ENCODE results near the gene ATP13A5. TPM values are rescaled to one million over a fixed set of nuclear protein-coding genes. Genes with fewer than 3 reads are reported as not detected.

The ATP13A5 gene
- total and polyA plus RNA-seq, 11 donors, result not detected

DNA sequence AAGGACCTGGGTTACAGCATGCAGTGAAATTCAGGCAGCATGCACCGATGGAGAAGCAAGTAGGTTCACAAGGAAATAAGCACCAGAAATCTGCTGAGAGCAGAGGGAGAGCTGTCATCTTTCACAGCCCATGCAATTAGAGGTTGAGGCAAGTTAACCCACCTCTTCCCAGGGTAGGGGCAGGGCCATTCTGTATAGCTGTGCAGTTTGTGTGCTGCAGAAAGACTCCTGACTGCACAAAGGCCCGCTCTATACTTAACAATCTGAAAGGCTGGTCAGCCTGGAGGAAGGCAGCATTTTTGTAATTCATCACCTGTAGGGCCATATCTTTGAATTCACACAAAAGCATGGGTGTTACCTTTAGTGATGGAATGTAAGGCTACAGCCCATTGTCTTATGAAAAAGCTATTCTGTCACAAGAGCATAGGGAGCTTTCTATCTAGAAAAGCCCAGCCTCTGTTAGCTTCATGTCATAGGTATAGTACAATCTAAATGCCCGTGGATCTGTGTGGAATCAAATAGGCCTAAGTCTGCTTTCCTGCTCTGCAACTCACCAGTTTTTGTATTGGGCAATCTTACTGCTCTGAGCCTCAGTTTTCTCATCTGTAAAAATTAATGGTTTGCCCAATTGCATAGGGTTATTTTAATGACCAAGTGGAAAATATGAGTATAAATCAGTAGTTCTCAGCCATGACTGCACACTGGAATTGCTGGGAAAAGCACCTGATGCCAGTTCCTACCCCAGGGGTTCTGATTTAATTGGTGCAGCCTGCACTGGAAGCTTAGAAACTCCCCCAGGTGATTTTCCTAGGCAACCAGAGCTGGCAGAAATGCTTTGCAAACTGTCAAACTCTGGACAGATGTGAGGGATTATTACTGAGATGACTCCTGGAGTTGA is 65.2 kb downstream of the ATP13A5 start:
- no peaks in the 10 kb centered on the region for H3K9me3 ChIP-seq
- H3K27ac ChIP-seq, result no peak overlapping the region
- no peak overlapping the region for H3K4me3 ChIP-seq
- ATAC-seq, result no peak
- TF ChIP-seq POLR2A (IDR thresholded peaks at IDR 0.05), result no peak
- TF ChIP-seq, protein P1, sequence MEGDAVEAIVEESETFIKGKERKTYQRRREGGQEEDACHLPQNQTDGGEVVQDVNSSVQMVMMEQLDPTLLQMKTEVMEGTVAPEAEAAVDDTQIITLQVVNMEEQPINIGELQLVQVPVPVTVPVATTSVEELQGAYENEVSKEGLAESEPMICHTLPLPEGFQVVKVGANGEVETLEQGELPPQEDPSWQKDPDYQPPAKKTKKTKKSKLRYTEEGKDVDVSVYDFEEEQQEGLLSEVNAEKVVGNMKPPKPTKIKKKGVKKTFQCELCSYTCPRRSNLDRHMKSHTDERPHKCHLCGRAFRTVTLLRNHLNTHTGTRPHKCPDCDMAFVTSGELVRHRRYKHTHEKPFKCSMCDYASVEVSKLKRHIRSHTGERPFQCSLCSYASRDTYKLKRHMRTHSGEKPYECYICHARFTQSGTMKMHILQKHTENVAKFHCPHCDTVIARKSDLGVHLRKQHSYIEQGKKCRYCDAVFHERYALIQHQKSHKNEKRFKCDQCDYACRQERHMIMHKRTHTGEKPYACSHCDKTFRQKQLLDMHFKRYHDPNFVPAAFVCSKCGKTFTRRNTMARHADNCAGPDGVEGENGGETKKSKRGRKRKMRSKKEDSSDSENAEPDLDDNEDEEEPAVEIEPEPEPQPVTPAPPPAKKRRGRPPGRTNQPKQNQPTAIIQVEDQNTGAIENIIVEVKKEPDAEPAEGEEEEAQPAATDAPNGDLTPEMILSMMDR (IDR thresholded peaks at IDR 0.05), result no peak
- WGBS, 4 donors, result 85 to 89% (median 88%) methylated on average over 3 of the region's 3 CpGs
- intact Hi-C loops (cut with DNase I), result no loop called here
- DNase-seq, result no peak
- no peaks in the 10 kb centered on the region for H3K36me3 ChIP-seq
- H3K4me1 ChIP-seq, result peaks cover 0 to 13% (median 3%) of the 10 kb centered on the region in 12 donors
- no peaks in the 10 kb centered on the region for H3K27me3 ChIP-seq

DNA sequence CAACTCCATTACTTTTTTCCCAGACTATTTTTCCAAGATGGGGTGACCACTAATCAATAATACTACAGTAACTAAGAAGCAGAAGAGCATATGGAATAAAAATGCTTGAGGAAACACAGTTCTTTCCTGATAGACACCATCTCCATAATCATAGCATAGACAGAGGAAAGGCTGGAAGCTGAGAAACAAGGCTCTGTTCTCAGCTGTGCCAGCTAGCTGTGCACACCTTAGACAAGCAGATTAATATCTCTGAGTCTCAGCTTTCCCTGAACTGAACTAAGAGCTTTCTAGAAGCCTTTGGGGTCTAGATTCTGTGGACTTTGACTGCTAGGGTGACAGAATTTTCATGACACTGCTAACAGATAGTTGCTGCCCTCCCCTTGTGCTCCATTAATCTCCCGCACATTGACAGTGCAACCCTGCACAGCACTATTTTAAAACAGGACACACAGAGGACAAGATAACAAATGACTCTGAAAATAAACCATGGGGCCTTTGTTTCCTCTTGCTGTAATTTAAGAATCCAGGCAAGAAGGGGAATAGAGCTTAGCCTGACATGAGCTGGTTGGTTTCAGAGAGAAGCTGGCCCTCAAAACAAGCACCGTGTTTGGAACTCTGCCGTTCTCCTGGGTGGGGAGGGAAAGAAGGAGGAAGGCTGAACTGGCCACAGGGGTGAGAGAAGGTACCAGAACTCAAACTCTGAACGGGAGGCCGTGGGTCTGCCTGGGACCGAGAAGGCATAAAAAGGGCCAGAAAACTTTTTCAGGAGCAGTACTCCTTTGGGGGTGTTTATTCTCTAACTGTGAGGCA is 67.4 kb downstream of the ATP13A5 start:
- TF ChIP-seq, protein P1 (IDR thresholded peaks at IDR 0.05), result no peak
- no peak for TF ChIP-seq POLR2A (IDR thresholded peaks at IDR 0.05)
- H3K4me1 ChIP-seq, result peaks cover 0 to 13% (median 3%) of the 10 kb centered on the region in 12 donors
- 24 to 43% (median 33%) methylated on average over 6 of the region's 6 CpGs for WGBS, 4 donors
- no peaks in the 10 kb centered on the region for H3K9me3 ChIP-seq
- H3K27me3 ChIP-seq, result no peaks in the 10 kb centered on the region
- H3K36me3 ChIP-seq, result no peaks in the 10 kb centered on the region
- intact Hi-C loops (cut with DNase I), result no loop called here
- DNase-seq, result peak in 1 of 5 donors; percentile 14
- peak; percentile 90 to 97 (median 94) for ATAC-seq
- H3K4me3 ChIP-seq, result no peak overlapping the region
- H3K27ac ChIP-seq, result peak overlapping the region in 11 of 12 donors; percentile 37 to 85 (median 77)

DNA sequence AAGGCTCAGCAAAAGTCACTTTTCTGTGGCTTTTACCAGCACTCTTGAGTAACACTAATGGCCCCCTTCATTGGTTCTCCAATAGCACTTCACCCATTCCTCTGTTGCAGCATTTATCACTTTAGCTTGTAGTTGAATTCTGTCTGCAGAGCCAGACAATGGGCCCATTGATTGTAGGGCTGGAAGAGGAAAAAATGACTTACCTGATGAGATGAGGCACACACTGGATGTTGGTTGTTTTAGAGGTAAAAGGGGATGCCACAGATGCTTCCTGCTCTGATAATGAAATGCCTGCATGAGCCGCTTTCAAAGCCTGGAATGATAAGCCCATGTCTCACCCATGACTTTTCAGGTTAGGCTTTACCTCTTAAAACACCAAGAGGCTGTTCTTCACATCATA is 73.2 kb downstream of the ATP13A5 start:
- intact Hi-C loops (cut with DNase I), result no loop called here
- DNase-seq (no peak), ATAC-seq (no peak)
- Histone ChIP-seq H3K27ac (no peak overlapping the region), H3K27me3 (no peaks in the 10 kb centered on the region), H3K36me3 (no peaks in the 10 kb centered on the region), H3K4me1 (peaks cover 0 to 1% (median 0%) of the 10 kb centered on the region in 12 donors), H3K4me3 (no peak overlapping the region), H3K9me3 (no peaks in the 10 kb centered on the region)
- no peak for TF ChIP-seq POLR2A (IDR thresholded peaks at IDR 0.05)
- 30 to 80% (median 66%) methylated on average over 1 of the region's 1 CpG for WGBS, 4 donors

DNA sequence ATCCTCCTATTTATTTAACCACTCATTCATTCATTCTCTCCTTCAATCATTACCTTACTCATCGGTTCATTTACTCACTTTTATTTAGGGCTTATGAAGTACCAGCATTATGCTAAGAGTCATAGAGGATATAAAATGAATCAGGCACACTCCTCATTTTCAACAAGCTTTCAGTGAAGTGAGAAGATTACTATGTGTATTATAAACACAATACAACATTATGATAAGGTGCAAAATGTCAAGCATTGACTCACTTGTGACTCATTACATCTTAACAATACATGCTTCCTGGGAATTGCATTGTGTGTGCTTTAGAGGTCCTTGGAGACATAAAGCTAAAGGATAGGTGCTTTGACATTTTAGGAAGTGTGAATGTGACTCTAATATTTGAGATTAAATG is 77.1 kb downstream of the ATP13A5 start:
- H3K4me1 ChIP-seq, result no peaks in the 10 kb centered on the region
- H3K36me3 ChIP-seq, result no peaks in the 10 kb centered on the region
- DNase-seq, result no peak
- no peak overlapping the region for H3K4me3 ChIP-seq
- no peak overlapping the region for H3K27ac ChIP-seq
- WGBS, 4 donors, result 83 to 93% (median 85%) methylated on average over 1 of the region's 1 CpG
- H3K9me3 ChIP-seq, result peaks cover 0 to 5% (median 0%) of the 10 kb centered on the region in 12 donors
- intact Hi-C loops (cut with DNase I), result no loop called here
- no peak for TF ChIP-seq POLR2A (IDR thresholded peaks at IDR 0.05)
- TF ChIP-seq, protein P1 (IDR thresholded peaks at IDR 0.05), result no peak
- no peak for ATAC-seq
- no peaks in the 10 kb centered on the region for H3K27me3 ChIP-seq
